ENCODE results near the gene ARL6IP1.

- TF ChIP-seq CTCF (IDR thresholded peaks at IDR 0.05), result no peak
- TF ChIP-seq POLR2A (IDR thresholded peaks at IDR 0.05), result no peak
- no peak for TF ChIP-seq EP300 (IDR thresholded peaks at IDR 0.05)
These were observed 27.9 kb upstream of the ARL6IP1 start for GRCh38 chr16:18829251-18829650.
